ENCODE data around the gene INTS14.
A peak's percentile ranks its signal among the peaks of the same experiment; 100 is the strongest.

- peak in 3 of 12 donors; percentile 15 to 26 (median 21) for TF ChIP-seq CTCF (IDR thresholded peaks at IDR 0.05)
- no peak for TF ChIP-seq POLR2A (IDR thresholded peaks at IDR 0.05)
Observed at GRCh38 chr15:65595960-65596359, 15.0 kb downstream of the INTS14 start.

Measured in heart left ventricle (tissue), 13 donors.